22Rv1 (cell line): Measurements from ENCODE around the gene STX12.

Source experiments
- H3K27ac ChIP-seq: fragments of 450-650 bp; 2 replicates; pipeline ENCODE4 v1.5.1; 2017
- CTCF ChIP-seq: fragments of 450-650 bp; IDR thresholded peaks from 2 replicates; pipeline ENCODE4 v1.5.1; 2017; ENCODE audit warnings: mild to moderate bottlenecking
- ZFX ChIP-seq: fragments of 450-650 bp; IDR thresholded peaks from 2 replicates; pipeline ENCODE4 v1.6.1; 2017; ENCODE audit warnings: antibody characterized with exemption, borderline replicate concordance

The STX12 gene

GRCh38 chr1:27772932-27773825 lies at the start of gene STX12:
TSS of gene STX12 (plus strand) at chr1:27773219. CDS start at chr1:27773308, 89 bp downstream.
- TF ChIP-seq CTCF (no peak), ZFX (no peak)
- peak within 1 kb of the TSS; percentile 62 for H3K27ac ChIP-seq

- H3K27ac ChIP-seq, result no peak overlapping the region
- TF ChIP-seq CTCF, result no peak
- no peak for TF ChIP-seq ZFX
Observed at GRCh38 chr1:27724961-27725373, 48.1 kb upstream of the STX12 start.

GRCh38 chr1:27725374-27726172 lies 47.4 kb upstream of the STX12 start, which contains the start of gene FAM76A:
TSS of gene FAM76A (plus strand) at chr1:27725961. CDS start at chr1:27726081, 120 bp downstream.
- H3K27ac ChIP-seq, result peak within 1 kb of the TSS; percentile 56

DNA sequence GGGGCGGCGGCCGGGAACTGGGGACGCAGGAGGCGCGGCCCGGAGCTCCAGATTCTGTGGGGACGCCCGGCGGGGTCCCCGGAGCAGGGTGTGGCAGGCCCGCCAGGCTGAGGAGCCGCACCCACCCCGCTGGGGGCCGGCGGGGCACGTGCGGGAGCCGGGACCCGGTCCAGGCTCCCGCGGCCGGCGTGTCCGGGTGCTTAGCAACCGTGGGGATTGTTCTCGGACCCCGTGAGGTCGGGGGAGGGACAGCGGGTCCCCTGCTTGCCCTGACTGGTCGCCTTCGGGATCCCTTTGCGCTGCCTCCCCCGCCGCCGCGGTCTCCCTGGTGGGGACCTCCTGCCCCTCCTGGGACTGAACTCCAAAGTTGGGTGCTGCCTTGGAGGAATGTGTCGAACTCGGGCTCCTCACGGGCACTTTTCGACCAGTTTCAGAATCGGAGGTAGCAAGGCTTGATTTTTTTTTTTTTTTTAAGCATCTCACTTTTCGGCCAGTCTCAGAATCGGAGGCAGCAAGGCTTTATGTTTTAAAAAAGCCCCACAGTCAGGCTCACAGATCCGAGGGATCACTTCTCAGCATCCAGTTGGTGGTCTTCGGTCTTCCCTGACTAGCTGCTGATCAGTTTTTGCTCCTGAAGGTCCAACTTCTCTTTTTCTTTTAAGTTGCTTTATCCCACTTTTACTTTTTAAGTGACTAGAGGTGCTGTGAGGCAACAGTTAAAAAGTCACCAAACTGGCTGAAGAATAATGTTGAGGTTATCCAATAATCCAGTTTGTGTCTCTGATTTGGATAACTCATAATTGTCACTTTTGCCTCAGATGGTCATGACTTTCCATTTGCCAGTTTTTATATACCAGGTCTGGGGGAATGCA lies 46.6 kb upstream of the STX12 start:
- TF ChIP-seq CTCF, result no peak
- no peak for TF ChIP-seq ZFX
- H3K27ac ChIP-seq, result peak overlapping the region; percentile 56

More at GRCh38 chr1:27725374-27726172, 47.4 kb upstream of the STX12 start, which contains the start of gene FAM76A:
- TF ChIP-seq CTCF (peak; percentile 82), ZFX (no peak)

DNA sequence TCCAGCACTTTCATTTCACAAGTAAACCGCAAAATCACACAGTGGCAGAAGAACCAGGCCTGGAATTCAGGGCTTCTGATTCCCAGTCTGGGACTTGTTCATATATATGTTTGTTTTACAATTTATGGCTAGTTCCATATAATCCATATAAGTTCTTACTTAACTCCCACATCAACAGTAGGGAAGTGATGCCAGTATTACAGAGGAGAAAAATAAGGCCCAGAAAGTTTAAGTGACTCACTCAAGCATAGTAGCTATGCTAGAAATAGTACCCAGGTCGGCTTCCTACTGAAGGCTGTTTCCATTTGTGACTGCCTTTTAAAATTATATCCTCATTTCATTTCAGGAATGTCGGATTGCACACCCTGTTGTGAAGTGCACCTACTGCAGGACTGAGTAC lies 45.9 kb upstream of the STX12 start:
- H3K27ac ChIP-seq, result no peak overlapping the region
- TF ChIP-seq CTCF (no peak), ZFX (no peak)

- H3K27ac ChIP-seq, result no peak overlapping the region
- TF ChIP-seq CTCF (no peak), ZFX (no peak)
Observed at GRCh38 chr1:27736252-27736651, 36.8 kb upstream of the STX12 start.
